Right lobe of liver (tissue), 6 donors: ENCODE data around the gene ELOVL5. TPM values are rescaled to one million over a fixed set of nuclear protein-coding genes. Genes with fewer than 3 reads are reported as not detected.

Source experiments
- ATAC-seq, 4 donors: fragments of 200-7000 bp; cut with Tn5 transposase; one replicate each; pipeline ENCODE4 v1.9.1; 2020; ENCODE audit warnings: mild to moderate bottlenecking in 4 of 4, moderate library complexity in 4 of 4
- DNase-seq, 3 donors: peaks; one replicate each; pipeline ENCODE4 v3.0.0-alpha.2; 2020
- H3K27ac ChIP-seq, 3 donors: fragments of 200-600 bp; one replicate each; pipeline ENCODE4 v1.8.0; 2022
- H3K27me3 ChIP-seq, 2 donors: fragments of 200-600 bp; one replicate each; pipeline ENCODE4 v1.8.0; 2022
- H3K36me3 ChIP-seq, 4 donors: fragments of 200-600 bp; sonication (generic) in 1 of 4; one replicate each; pipeline versions ENCODE4 v1.5.1 to v1.8.0; 2017 to 2022; ENCODE audit warnings: control low read depth in 1 of 4
- H3K4me1 ChIP-seq, 4 donors: fragments of 200-600 bp; sonication (generic) in 1 of 4; one replicate each; pipeline versions ENCODE4 v1.5.1 to v1.8.0; 2017 to 2022; ENCODE audit warnings: control low read depth in 1 of 4
- H3K4me3 ChIP-seq, 3 donors: fragments of 200-600 bp; one replicate each; pipeline ENCODE4 v1.8.0; 2022
- H3K9me3 ChIP-seq, 4 donors: fragments of 200-600 bp; sonication (generic) in 1 of 4; one replicate each; pipeline versions ENCODE4 v1.5.1 to v1.8.0; 2017 to 2022; ENCODE audit warnings: control low read depth in 1 of 4
- CTCF ChIP-seq, 4 donors: fragments of 200-600 bp in 3 of 4; fragments of 450-650 bp in 1 of 4; IDR thresholded peaks; one replicate each; pipeline versions ENCODE4 v1.5.1 to v1.8.0; 2016 to 2022; ENCODE audit warnings: antibody characterized with exemption in 4 of 4, mild to moderate bottlenecking in 2 of 4
- POLR2A ChIP-seq: fragments of 450-650 bp; IDR thresholded peaks from one replicate; pipeline ENCODE4 v1.6.1; 2017; ENCODE audit warnings: antibody characterized with exemption, mild to moderate bottlenecking
- WGBS: methylation state at CpG from one replicate; pipeline ENCODE4 v1.1.6; 2018; ENCODE audit warnings: low coverage, low lambda C conversion rate; ENCODE audit not compliant: insufficient coverage; ENCODE audit errors: missing lambda C conversion rate; 5-methylcytosine and 5-hydroxymethylcytosine counted together
- intact Hi-C, 2 donors: fragments of 100-400 bp; cut with DNase I; formaldehyde crosslinking; loops; one replicate each; pipeline versions ENCODE4 v1.11.2 to v1.14.1; 2022
- total RNA-seq, 6 experiments: library from RNA; depleted of rRNA in 2 of 6; stranded (reverse); fragments of >200 nt in 2 of 6; fragmentation: NEBNext Ultra II Directional in 3 of 6; extraction: Animal tissue kit (Norgen Biotek cat#: 25700) in 3 of 6; gene quantifications; one replicate each; pipeline versions ENCODE4 v1.1.0 to v1.2.4, GENCODE V29; 2016 to 2023
- donor health status: DM: no; HTN: yes; CAD: no.
- donor health status: DM: no; HTN: no; CAD: no.
- donor health status: DM: no; HTN: no; CAD: no.
- donor health status: DM: no; HTN: yes; CAD: no.
- donor health status: DM: no; HTN: yes; CAD: no.

Gene ELOVL5
- total RNA-seq, 6 experiments from 2014 or later: 48.5 to 117 (median 55.7) TPM

- Histone ChIP-seq H3K36me3 (no peaks in the 10 kb centered on the region), H3K9me3 (no peaks in the 10 kb centered on the region), H3K4me3 (no peak overlapping the region), H3K4me1 (peaks cover 0 to 45% (median 0%) of the 10 kb centered on the region in 4 donors), H3K27me3 (no peaks in the 10 kb centered on the region), H3K27ac (no peak overlapping the region)
- intact Hi-C loops: no loop called here
- WGBS: 70% methylated on average over 1 of the region's 1 CpG
- TF ChIP-seq CTCF (IDR thresholded peaks at IDR 0.05): no peak
- no peak for TF ChIP-seq POLR2A
- DNase-seq: no peak
- ATAC-seq: no peak
Observed at GRCh38 chr6:53338304-53338703, 10.4 kb downstream of the ELOVL5 start.

GRCh38 chr6:53336070-53336469 is 12.7 kb downstream of the ELOVL5 start:
- no peaks in the 10 kb centered on the region for H3K27me3 ChIP-seq
- ATAC-seq (peak in 2 of 4 donors; percentile 4 to 9), DNase-seq (no peak)
- 45% methylated on average over 4 of the region's 4 CpGs for WGBS
- no peaks in the 10 kb centered on the region for H3K9me3 ChIP-seq
- H3K4me3 ChIP-seq: no peak overlapping the region
- H3K36me3 ChIP-seq: no peaks in the 10 kb centered on the region
- TF ChIP-seq CTCF (IDR thresholded peaks at IDR 0.05): no peak
- TF ChIP-seq POLR2A: no peak
- peak overlapping the region in 2 of 3 donors; percentile 8 to 29 for H3K27ac ChIP-seq
- intact Hi-C loops: no loop called here
- H3K4me1 ChIP-seq: peaks cover 0 to 40% (median 0%) of the 10 kb centered on the region in 4 donors

GRCh38 chr6:53335224-53335994 is 13.3 kb downstream of the ELOVL5 start:
- Histone ChIP-seq H3K27me3 (no peaks in the 10 kb centered on the region), H3K27ac (peak overlapping the region in 2 of 3 donors; percentile 8 to 25), H3K9me3 (no peaks in the 10 kb centered on the region), H3K4me3 (no peak overlapping the region), H3K4me1 (peaks cover 0 to 40% (median 0%) of the 10 kb centered on the region in 4 donors), H3K36me3 (no peaks in the 10 kb centered on the region)
- no peak for DNase-seq
- 47% methylated on average over 9 of the region's 12 CpGs for WGBS
- intact Hi-C loops: no loop called here
- TF ChIP-seq CTCF (IDR thresholded peaks at IDR 0.05) (no peak), POLR2A (no peak)
- ATAC-seq: peak; percentile 42 to 58 (median 52)

- peaks cover 0 to 45% (median 0%) of the 10 kb centered on the region in 4 donors for H3K4me1 ChIP-seq
- TF ChIP-seq POLR2A (no peak), CTCF (IDR thresholded peaks at IDR 0.05) (no peak)
- WGBS: 34% methylated on average over 5 of the region's 5 CpGs
Observed at GRCh38 chr6:53333439-53334408, 15.0 kb downstream of the ELOVL5 start.

More at GRCh38 chr6:53333439-53334408, 15.0 kb downstream of the ELOVL5 start:
- Histone ChIP-seq H3K27ac (peak overlapping the region in 1 of 3 donors; percentile 3), H3K9me3 (no peaks in the 10 kb centered on the region), H3K27me3 (no peaks in the 10 kb centered on the region), H3K36me3 (no peaks in the 10 kb centered on the region), H3K4me3 (no peak overlapping the region)
- no peak for DNase-seq
- intact Hi-C loops: no loop called here
- ATAC-seq: peak; percentile 59 to 66 (median 60)
